ENCODE measurements around the gene MGAT2.

DNA sequence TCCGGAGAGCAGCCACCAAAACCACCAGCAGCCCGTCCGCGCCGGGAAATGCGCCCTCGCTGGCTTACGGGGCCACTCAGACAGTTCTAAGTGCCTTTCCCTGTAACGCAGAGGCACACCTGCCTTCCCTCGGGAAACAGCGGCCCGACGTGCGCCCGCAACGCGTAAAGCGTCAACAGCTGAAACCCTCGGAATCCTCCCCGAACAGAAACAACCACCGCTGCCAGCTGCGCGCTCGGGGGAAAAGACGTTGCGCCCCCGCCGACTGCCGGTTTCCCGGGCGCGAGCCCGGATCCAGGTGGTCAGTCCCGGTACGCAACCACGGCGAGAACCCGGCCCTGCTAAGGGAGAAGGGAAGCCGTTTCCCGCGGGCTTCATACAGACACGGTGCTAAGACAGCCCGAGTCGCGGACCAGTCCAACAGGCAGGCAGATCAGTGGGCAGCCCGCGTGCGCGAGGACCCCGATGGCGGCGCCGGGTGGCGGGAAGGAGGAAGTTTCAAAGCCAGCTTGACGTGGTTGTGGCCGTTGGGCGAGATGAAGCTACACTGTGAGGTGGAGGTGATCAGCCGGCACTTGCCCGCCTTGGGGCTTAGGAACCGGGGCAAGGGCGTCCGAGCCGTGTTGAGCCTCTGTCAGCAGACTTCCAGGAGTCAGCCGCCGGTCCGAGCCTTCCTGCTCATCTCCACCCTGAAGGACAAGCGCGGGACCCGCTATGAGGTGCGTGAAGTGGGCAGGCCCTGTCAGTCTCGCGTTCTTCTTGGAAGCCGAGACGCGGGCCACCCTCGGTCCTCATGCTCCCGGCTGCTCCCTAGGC, 21.9 kb upstream of the MGAT2 start, which contains the start of gene LRR1:
- TF ChIP-seq CTCF (IDR thresholded peaks at IDR 0.05) = no peak
- peak; percentile 49; the same call in 1 of the 2 replicates for TF ChIP-seq SIN3A (IDR thresholded peaks at IDR 0.05; ENCODE audit: borderline replicate concordance, insufficient read depth, low read depth, low read length)

Data from Panc1 (cell line).